Raji (cell line): ENCODE measurements around the gene TMEM125.

ENCODE experiments used
- POLR2A ChIP-seq: IDR thresholded peaks from 2 replicates; pipeline ENCODE4 v1.6.1; 2011; ENCODE audit warnings: low read depth, low read length, control low read depth; ENCODE audit not compliant: insufficient read depth

Gene TMEM125

DNA sequence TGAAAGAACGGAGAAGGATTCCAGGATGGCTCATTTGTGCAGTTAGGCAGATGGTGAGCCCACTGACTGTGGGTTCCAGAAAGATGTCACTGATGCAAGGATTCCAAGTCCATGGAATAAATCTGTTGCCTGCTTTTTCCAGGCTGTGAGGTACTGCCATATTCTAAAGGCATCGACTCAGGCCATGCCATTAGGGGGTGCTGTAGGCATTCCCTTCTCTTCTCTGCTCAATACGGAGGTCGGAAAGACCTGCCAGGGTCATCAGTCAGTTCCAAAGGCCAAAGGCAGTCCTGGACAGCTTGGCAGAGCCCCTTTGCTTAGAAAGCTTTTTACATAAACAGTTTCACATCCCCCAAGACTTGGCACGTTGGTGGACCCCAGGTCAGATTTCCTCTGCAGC, 31.7 kb upstream of the TMEM125 start:
- TF ChIP-seq POLR2A: no peak

- TF ChIP-seq POLR2A: no peak
Measured at GRCh38 chr1:43238991-43239469, 30.8 kb upstream of the TMEM125 start.

- no peak for TF ChIP-seq POLR2A
Measured at GRCh38 chr1:43239484-43239883, 30.3 kb upstream of the TMEM125 start.

GRCh38 chr1:43241413-43241836, 28.4 kb upstream of the TMEM125 start:
- no peak for TF ChIP-seq POLR2A

DNA sequence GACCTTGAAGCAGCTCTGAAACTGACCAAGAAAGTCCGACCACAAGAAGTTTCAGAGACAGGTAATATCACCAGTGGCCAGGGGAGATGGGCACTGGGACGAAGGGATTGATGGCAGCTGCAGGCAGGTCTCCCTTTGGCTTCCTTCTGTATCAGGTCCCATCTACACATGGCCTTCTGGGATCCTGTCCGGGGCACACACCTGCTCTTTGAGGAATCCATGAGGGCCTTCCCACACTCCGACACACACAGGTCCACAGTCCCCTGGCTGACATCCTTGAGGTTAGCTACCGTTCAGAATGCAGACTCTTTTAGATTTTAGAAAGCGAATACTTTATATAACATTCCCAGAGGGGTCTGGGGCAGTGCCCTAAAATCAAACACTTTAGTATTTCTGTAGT, 26.5 kb upstream of the TMEM125 start:
- no peak for TF ChIP-seq POLR2A

DNA sequence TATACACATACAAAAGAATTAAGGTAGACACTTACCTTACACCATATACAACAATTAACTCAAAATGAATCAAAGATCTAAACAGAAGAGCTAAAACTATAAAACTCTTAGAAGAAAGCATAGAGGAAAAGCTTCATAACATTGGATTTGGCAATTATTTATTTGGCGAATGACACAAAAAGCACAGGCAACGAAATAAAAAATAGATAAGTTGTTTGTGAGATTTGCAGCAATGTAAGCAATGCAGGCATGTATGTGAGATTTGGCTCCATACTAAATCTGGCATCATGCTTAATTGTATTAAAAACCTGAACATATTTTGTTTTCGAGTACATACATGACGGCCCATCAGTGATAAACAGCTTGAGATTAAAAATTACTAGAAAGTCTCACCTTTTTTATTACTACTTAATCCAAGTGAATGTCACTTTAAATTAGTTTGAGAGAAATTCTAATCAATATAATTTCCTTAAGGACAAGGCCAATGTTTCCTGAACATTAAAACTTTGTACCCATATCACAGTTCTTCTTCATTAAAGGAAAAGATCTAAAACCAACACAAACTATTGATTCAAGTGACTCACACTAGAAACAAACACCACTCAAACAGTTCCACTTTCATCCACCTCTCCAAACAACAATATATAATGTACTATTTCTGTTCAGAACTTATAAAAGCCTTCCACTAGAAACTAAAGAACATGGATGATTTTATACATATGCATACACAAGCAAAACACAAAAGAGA, 23.1 kb upstream of the TMEM125 start:
- no peak for TF ChIP-seq POLR2A

GRCh38 chr1:43247256-43247921, 22.4 kb upstream of the TMEM125 start:
- no peak for TF ChIP-seq POLR2A

- TF ChIP-seq POLR2A: no peak
Measured at GRCh38 chr1:43250351-43250761, 19.4 kb upstream of the TMEM125 start.

DNA sequence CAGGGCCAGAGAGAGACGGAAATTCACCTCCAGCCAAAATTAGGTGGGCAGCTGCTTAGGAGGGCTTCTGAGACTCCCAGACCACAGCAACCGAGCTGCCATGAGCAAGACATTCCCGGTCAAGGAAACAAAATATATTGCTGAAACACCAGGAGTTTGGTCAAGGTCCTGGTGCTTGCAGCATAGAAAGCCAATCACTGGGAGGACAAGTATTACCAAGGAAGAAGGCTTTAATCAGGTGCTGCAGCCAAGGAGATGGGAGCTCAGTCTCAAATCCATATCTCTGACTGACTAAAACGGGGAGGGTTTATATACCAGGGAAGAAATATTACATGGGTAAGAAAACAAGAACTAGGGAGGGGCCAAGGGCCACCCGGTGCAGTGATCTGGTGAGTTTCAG, 18.8 kb upstream of the TMEM125 start:
- no peak for TF ChIP-seq POLR2A

GRCh38 chr1:43252225-43252624, 17.6 kb upstream of the TMEM125 start:
- TF ChIP-seq POLR2A: no peak

DNA sequence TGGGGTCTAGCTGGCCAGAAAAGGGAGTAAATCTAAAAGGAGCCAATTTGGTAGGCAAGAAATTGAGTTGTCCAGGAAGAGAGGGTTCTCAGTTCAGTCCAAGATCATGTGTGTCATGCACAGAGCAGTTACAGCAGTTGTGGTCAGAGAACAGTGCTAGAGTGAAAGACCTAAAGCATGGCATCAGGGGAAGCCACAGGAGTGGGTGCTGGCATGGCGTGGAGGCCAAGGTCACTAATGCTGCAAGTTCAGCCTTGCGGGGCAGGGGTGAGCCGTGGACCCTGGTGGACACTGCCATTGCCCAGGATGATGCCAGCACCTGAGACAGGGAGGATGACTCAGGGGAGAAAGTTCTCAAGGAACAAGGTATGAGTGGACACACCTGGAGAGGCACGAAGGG, 16.6 kb upstream of the TMEM125 start:
- TF ChIP-seq POLR2A: no peak

- no peak for TF ChIP-seq POLR2A
Measured at GRCh38 chr1:43253876-43254275, 15.9 kb upstream of the TMEM125 start.

DNA sequence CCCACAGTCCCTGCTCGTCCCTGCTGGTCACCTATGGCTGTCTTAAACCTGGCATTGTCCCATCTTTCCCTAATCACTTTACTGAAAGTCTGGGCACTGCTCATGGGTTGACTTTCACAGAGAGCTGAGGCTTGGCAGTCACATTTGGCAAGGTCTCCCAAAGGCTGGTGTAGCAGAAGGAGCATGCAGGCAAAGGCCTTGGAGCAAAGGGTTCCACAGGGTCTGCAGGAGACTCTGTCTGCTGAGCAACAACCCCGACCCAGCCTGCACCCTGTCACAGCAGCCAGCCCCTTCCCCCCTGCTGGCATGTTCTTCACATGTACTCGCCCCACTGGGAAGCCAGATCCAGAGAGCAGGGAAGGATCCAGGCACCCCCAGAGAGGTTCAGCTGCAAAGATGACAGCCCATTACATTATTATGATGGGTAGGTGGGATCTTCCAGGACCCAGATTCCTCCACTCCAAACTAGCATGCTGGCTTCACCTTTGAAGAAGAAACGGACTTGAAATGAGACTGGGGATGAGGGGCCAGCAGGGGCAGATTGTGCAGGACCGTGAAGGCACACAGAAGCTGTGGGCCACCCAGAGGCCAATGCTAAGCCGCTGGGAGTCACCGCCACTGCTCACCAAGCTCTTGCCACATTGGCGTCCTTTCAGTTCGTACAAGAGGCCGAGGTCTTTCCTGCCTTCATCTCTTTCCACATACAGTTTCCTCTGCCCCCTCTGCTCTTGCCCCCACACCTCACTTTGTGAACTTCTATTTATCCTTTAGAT, 14.2 kb upstream of the TMEM125 start:
- no peak for TF ChIP-seq POLR2A

GRCh38 chr1:43256675-43257570, 12.9 kb upstream of the TMEM125 start:
- no peak for TF ChIP-seq POLR2A

GRCh38 chr1:43258370-43258769, 11.4 kb upstream of the TMEM125 start:
- no peak for TF ChIP-seq POLR2A

- no peak for TF ChIP-seq POLR2A
Measured at GRCh38 chr1:43265431-43265830, 4.4 kb upstream of the TMEM125 start.
